Measurements from ENCODE around the gene DMBT1. TPM values are rescaled to one million over a fixed set of nuclear protein-coding genes. Genes with fewer than 3 reads are reported as not detected.
A peak's percentile ranks its signal among the peaks of the same experiment; 100 is the strongest.

DMBT1 gene
- total RNA-seq, 1 donor from 2014 or later = not detected

- no peak overlapping the region for H3K4me3 Mint-ChIP-seq (ENCODE audit: unreplicated experiment)
- Histone ChIP-seq H3K79me2 (ENCODE audit: insufficient read depth, low read length) (no peaks in the 10 kb centered on the region), H3K4me2 (ENCODE audit: low read length) (no peak overlapping the region), H3K9me3 (ENCODE audit: insufficient read depth, low read depth, low read length) (no peaks in the 10 kb centered on the region), H3K4me1 (ENCODE audit: insufficient read depth, low read length) (no peaks in the 10 kb centered on the region), H3K9ac (ENCODE audit: low read length) (no peak overlapping the region), H3K4me3 (ENCODE audit: insufficient read depth, low read depth, low read length) (no peak overlapping the region), H3K27ac (ENCODE audit: low read depth, low read length) (no peak overlapping the region), H4K20me1 (ENCODE audit: insufficient read depth, low read length) (no peaks in the 10 kb centered on the region), H3K36me3 (ENCODE audit: insufficient read depth, low read length) (no peaks in the 10 kb centered on the region), H3K27me3 (ENCODE audit: insufficient read depth, low read length) (peaks cover 19% of the 10 kb centered on the region), H2AFZ (ENCODE audit: low read depth, low read length) (no peak overlapping the region)
- H3K9me3 Mint-ChIP-seq (ENCODE audit: unreplicated experiment) = peaks cover 7% of the 10 kb centered on the region
- TF ChIP-seq EZH2 (IDR thresholded peaks at IDR 0.05; ENCODE audit: insufficient read depth, low read length) = no peak
- no peak for TF ChIP-seq CTCF (IDR thresholded peaks at IDR 0.05; ENCODE audit: insufficient read depth, low read depth, low read length)
- H3K36me3 Mint-ChIP-seq (ENCODE audit: low read depth, unreplicated experiment) = peaks cover 3% of the 10 kb centered on the region
- peaks cover 8% of the 10 kb centered on the region for H3K4me1 Mint-ChIP-seq (ENCODE audit: low read depth, unreplicated experiment)
- DNase-seq (ENCODE audit: low read depth) (no peak), FAIRE-seq (no peak)
- no peak overlapping the region for H3K27ac Mint-ChIP-seq (ENCODE audit: unreplicated experiment)
- peaks cover 55% of the 10 kb centered on the region for H3K27me3 Mint-ChIP-seq (ENCODE audit: low read depth, unreplicated experiment)
These were observed 3.0 kb upstream of the DMBT1 start for GRCh38 chr10:122557516-122557915.

DNA sequence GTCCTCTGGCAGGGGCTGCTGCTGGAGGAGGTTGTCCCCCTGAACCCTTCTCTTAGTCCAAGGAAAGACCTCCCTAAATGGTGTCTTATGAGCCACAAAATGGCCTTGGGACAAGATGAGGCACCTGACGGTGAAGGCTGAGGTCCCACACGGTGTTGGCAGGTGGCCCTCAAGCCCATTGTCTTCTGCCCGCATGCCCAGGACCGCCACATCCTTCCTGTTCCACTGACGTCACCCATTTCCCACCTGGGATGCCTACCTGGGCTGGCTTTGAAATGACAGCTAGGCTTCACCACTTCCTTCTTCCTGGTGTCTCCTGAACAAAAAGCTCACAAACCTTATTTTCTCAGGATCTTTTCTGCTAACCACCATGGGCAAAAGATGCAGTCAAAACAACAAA lies 2.1 kb upstream of the DMBT1 start:
- Mint-ChIP-seq H3K27ac (ENCODE audit: unreplicated experiment) (no peak overlapping the region), H3K27me3 (ENCODE audit: low read depth, unreplicated experiment) (peaks cover 59% of the 10 kb centered on the region), H3K36me3 (ENCODE audit: low read depth, unreplicated experiment) (peaks cover 3% of the 10 kb centered on the region), H3K4me1 (ENCODE audit: low read depth, unreplicated experiment) (peaks cover 8% of the 10 kb centered on the region), H3K9me3 (ENCODE audit: unreplicated experiment) (peaks cover 7% of the 10 kb centered on the region), H3K4me3 (ENCODE audit: unreplicated experiment) (no peak overlapping the region)
- DNase-seq (ENCODE audit: low read depth) (no peak), FAIRE-seq (no peak)
- no peak overlapping the region for H2AFZ ChIP-seq (ENCODE audit: low read depth, low read length)
- H3K4me1 ChIP-seq (ENCODE audit: insufficient read depth, low read length) = no peaks in the 10 kb centered on the region
- no peak overlapping the region for H3K27ac ChIP-seq (ENCODE audit: low read depth, low read length)
- no peak overlapping the region for H3K4me2 ChIP-seq (ENCODE audit: low read length)
- H4K20me1 ChIP-seq (ENCODE audit: insufficient read depth, low read length) = no peaks in the 10 kb centered on the region
- no peaks in the 10 kb centered on the region for H3K36me3 ChIP-seq (ENCODE audit: insufficient read depth, low read length)
- TF ChIP-seq EZH2 (IDR thresholded peaks at IDR 0.05; ENCODE audit: insufficient read depth, low read length) = no peak
- no peak for TF ChIP-seq CTCF (IDR thresholded peaks at IDR 0.05; ENCODE audit: insufficient read depth, low read depth, low read length)
- H3K9ac ChIP-seq (ENCODE audit: low read length) = no peak overlapping the region
- H3K79me2 ChIP-seq (ENCODE audit: insufficient read depth, low read length) = no peaks in the 10 kb centered on the region
- no peak overlapping the region for H3K4me3 ChIP-seq (ENCODE audit: insufficient read depth, low read depth, low read length)
- H3K9me3 ChIP-seq (ENCODE audit: insufficient read depth, low read depth, low read length) = no peaks in the 10 kb centered on the region
- peaks cover 26% of the 10 kb centered on the region for H3K27me3 ChIP-seq (ENCODE audit: insufficient read depth, low read length)

GRCh38 chr10:122559228-122559627 lies 1.3 kb upstream of the DMBT1 start:
- Histone ChIP-seq H3K9me3 (ENCODE audit: insufficient read depth, low read depth, low read length) (no peaks in the 10 kb centered on the region), H3K4me1 (ENCODE audit: insufficient read depth, low read length) (no peaks in the 10 kb centered on the region), H2AFZ (ENCODE audit: low read depth, low read length) (no peak overlapping the region), H3K27ac (ENCODE audit: low read depth, low read length) (no peak overlapping the region), H3K27me3 (ENCODE audit: insufficient read depth, low read length) (peaks cover 31% of the 10 kb centered on the region), H3K36me3 (ENCODE audit: insufficient read depth, low read length) (no peaks in the 10 kb centered on the region), H4K20me1 (ENCODE audit: insufficient read depth, low read length) (no peaks in the 10 kb centered on the region), H3K4me2 (ENCODE audit: low read length) (no peak overlapping the region), H3K79me2 (ENCODE audit: insufficient read depth, low read length) (no peaks in the 10 kb centered on the region), H3K9ac (ENCODE audit: low read length) (no peak overlapping the region), H3K4me3 (ENCODE audit: insufficient read depth, low read depth, low read length) (no peak overlapping the region)
- Mint-ChIP-seq H3K27ac (ENCODE audit: unreplicated experiment) (no peak overlapping the region), H3K27me3 (ENCODE audit: low read depth, unreplicated experiment) (peaks cover 58% of the 10 kb centered on the region), H3K4me3 (ENCODE audit: unreplicated experiment) (no peak overlapping the region), H3K9me3 (ENCODE audit: unreplicated experiment) (peaks cover 7% of the 10 kb centered on the region), H3K4me1 (ENCODE audit: low read depth, unreplicated experiment) (peaks cover 8% of the 10 kb centered on the region), H3K36me3 (ENCODE audit: low read depth, unreplicated experiment) (peaks cover 3% of the 10 kb centered on the region)
- FAIRE-seq = no peak
- peak; percentile 3 for DNase-seq (ENCODE audit: low read depth)
- TF ChIP-seq CTCF (IDR thresholded peaks at IDR 0.05; ENCODE audit: insufficient read depth, low read depth, low read length) (no peak), EZH2 (IDR thresholded peaks at IDR 0.05; ENCODE audit: insufficient read depth, low read length) (no peak)
